ENCODE measurements around the gene NR4A2.

Gene NR4A2

GRCh38 chr2:156379071-156379470 is 46.5 kb upstream of the NR4A2 start:
- Histone ChIP-seq H3F3A (ENCODE audit: insufficient read depth) (no peaks in the 10 kb centered on the region), H3K4me2 (ENCODE audit: low read depth, low read length, poor library complexity, severe bottlenecking) (no peak overlapping the region), H3K4me3 (ENCODE audit: insufficient read depth, low read length, poor library complexity, severe bottlenecking) (no peak overlapping the region), H3K79me2 (ENCODE audit: insufficient read depth, low read length) (no peaks in the 10 kb centered on the region), H3K36me3 (ENCODE audit: low read length) (no peaks in the 10 kb centered on the region), H2AFZ (ENCODE audit: low read depth, low read length, severe bottlenecking) (no peak overlapping the region), H3K9ac (ENCODE audit: low read length) (no peak overlapping the region), H3K9me3 (ENCODE audit: insufficient read depth, low read length) (no peaks in the 10 kb centered on the region), H3K9me2 (replicated peaks; ENCODE audit: insufficient read depth, low read length) (no peaks in the 10 kb centered on the region), H4K20me1 (ENCODE audit: low read depth, low read length) (no peaks in the 10 kb centered on the region), H3K27ac (ENCODE audit: low read depth, low read length) (no peak overlapping the region), H3K27me3 (ENCODE audit: low read length) (no peaks in the 10 kb centered on the region)
- TF ChIP-seq EZH2phosphoT487 (conservative IDR thresholded peaks at IDR 0.05; ENCODE audit: low read length) = no peak
- no peak for TF ChIP-seq CTCF (IDR thresholded peaks at IDR 0.05; ENCODE audit: insufficient read depth, low read length, poor library complexity, severe bottlenecking)

- Histone ChIP-seq H3K9me2 (replicated peaks; ENCODE audit: insufficient read depth, low read length) (no peaks in the 10 kb centered on the region), H3K9me3 (ENCODE audit: insufficient read depth, low read length) (no peaks in the 10 kb centered on the region), H3K79me2 (ENCODE audit: insufficient read depth, low read length) (no peaks in the 10 kb centered on the region), H4K20me1 (ENCODE audit: low read depth, low read length) (no peaks in the 10 kb centered on the region), H3K36me3 (ENCODE audit: low read length) (no peaks in the 10 kb centered on the region), H3K4me3 (ENCODE audit: insufficient read depth, low read length, poor library complexity, severe bottlenecking) (no peak overlapping the region), H3F3A (ENCODE audit: insufficient read depth) (no peaks in the 10 kb centered on the region), H3K27ac (ENCODE audit: low read depth, low read length) (no peak overlapping the region), H3K4me2 (ENCODE audit: low read depth, low read length, poor library complexity, severe bottlenecking) (no peak overlapping the region), H3K27me3 (ENCODE audit: low read length) (no peaks in the 10 kb centered on the region), H3K9ac (ENCODE audit: low read length) (no peak overlapping the region), H2AFZ (ENCODE audit: low read depth, low read length, severe bottlenecking) (no peak overlapping the region)
- TF ChIP-seq EZH2phosphoT487 (conservative IDR thresholded peaks at IDR 0.05; ENCODE audit: low read length) (no peak), CTCF (IDR thresholded peaks at IDR 0.05; ENCODE audit: insufficient read depth, low read length, poor library complexity, severe bottlenecking) (no peak)
Observed at GRCh38 chr2:156366753-156367152, 34.2 kb upstream of the NR4A2 start.

- H3K9me2 ChIP-seq (replicated peaks; ENCODE audit: insufficient read depth, low read length) = no peaks in the 10 kb centered on the region
- no peaks in the 10 kb centered on the region for H3K27me3 ChIP-seq (ENCODE audit: low read length)
- H3F3A ChIP-seq (ENCODE audit: insufficient read depth) = no peaks in the 10 kb centered on the region
- H3K4me3 ChIP-seq (ENCODE audit: insufficient read depth, low read length, poor library complexity, severe bottlenecking) = no peak overlapping the region
- no peaks in the 10 kb centered on the region for H3K79me2 ChIP-seq (ENCODE audit: insufficient read depth, low read length)
- no peaks in the 10 kb centered on the region for H3K9me3 ChIP-seq (ENCODE audit: insufficient read depth, low read length)
- H3K36me3 ChIP-seq (ENCODE audit: low read length) = no peaks in the 10 kb centered on the region
- no peaks in the 10 kb centered on the region for H4K20me1 ChIP-seq (ENCODE audit: low read depth, low read length)
- no peak overlapping the region for H3K4me2 ChIP-seq (ENCODE audit: low read depth, low read length, poor library complexity, severe bottlenecking)
- TF ChIP-seq EZH2phosphoT487 (conservative IDR thresholded peaks at IDR 0.05; ENCODE audit: low read length) = no peak
- TF ChIP-seq CTCF (IDR thresholded peaks at IDR 0.05; ENCODE audit: insufficient read depth, low read length, poor library complexity, severe bottlenecking) = no peak
- H3K9ac ChIP-seq (ENCODE audit: low read length) = no peak overlapping the region
- H2AFZ ChIP-seq (ENCODE audit: low read depth, low read length, severe bottlenecking) = no peak overlapping the region
- no peak overlapping the region for H3K27ac ChIP-seq (ENCODE audit: low read depth, low read length)
Observed at GRCh38 chr2:156363141-156363540, 30.6 kb upstream of the NR4A2 start.
